ENCODE data around the gene DRAM1. TPM values are rescaled to one million over a fixed set of nuclear protein-coding genes. Genes with fewer than 3 reads are reported as not detected.

Gene DRAM1, protein sequence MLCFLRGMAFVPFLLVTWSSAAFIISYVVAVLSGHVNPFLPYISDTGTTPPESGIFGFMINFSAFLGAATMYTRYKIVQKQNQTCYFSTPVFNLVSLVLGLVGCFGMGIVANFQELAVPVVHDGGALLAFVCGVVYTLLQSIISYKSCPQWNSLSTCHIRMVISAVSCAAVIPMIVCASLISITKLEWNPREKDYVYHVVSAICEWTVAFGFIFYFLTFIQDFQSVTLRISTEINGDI
- 32.7 and 85.3 TPM in 2 replicates for total RNA-seq

DNA sequence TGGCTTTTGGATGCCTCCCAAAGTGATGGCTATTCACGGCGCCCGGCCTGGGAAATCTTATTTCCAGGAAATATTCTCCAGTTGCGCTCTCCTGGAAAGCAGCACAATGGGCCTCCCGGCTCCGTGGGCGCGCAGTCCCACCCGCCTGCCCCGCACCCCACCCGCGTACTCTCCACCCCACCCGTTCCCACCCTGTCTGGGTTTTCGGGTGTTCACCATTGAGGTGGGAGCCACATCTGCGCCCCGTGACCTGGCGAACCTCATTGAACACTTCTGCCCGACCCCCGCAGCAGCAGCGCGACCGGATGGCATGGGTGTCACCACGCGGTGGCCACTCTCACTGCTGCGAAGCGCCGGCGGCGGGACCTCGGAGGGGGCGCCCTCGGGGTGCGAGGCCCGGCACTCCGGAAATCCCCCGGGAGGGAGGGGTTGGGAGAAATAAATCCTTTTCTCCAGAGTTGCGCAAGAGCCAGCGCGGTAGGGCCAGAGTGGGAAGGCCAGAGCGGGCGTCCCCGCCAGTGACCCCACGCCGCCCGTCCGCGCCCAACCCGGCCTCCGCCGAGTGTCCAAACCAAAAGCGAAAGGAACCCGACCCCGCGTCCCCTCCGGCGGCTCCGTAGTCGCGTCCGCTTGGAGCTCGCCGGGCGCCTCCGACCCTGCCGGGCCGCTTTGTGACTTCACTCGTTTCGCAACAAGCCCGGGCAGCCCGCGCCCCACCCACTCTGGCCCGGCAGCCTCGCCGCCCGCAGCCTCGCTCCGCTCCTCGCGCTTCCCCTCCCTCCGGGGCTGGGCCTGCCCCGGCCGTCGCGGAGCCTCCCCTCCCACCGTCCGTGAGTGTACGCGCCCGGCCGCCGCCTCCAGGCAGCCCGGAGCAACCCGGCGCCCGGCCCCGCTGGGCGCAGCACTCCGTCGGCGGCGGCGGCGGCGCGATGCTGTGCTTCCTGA is at the start of gene DRAM1:
TSS of gene DRAM1 (plus strand) at position 720 of the 945 bp plus-strand sequence. CDS start at position 930, 210 bp downstream.

DNA sequence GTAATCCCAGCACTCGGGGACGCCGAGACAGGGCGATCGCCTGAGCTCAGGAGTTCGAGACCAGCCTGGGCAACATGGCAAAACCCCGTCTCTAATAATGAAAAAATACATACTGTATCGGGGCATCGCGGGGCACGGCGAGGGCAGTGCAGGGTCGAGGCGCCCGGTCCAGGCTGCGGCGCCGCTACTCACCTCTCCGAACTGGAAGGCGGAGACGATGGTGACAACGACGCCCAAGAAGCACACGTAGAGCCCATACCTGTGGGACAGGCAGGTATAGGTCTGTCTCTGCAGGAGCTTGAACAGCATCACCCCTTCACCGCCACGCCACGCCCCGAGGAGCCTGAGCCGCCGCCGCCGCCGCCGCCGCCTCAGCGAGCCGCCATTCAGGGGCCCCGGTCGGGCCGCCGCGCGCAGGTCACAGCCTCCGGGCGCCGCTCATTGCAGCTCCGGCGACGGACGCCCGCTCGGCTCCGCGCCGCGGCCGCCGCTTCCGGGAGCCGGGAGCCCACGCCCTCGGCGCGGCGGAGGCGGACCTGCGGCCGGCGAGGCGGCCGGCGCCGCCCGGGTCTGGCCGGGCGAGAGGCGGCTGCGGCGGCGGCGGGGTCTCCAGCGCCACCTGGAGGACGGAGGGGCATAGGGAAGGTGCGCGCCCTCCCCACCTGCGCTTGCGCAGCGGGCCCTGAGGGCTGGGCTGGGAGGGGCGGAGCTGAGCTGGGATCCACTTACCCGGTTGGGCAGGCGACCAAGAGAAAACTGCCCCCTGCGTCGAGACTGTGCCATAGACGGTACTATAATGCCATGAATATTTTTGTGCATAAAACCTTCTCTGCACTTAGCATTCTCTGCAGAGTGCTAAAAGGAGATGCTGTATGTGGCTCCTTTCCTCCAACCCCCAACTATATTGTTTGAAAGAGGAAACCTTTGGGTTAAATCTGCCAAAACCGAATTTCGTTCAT is 46.7 kb upstream of the DRAM1 start, which contains the start of gene GNPTAB:
TSS of gene GNPTAB (minus strand) at position 593 of the 959 bp plus-strand sequence. CDS start at position 309, 284 bp downstream.

Other genes starting within 250 kb of the DRAM1 start
- 52.8 and 59.0 TPM in 2 replicates for gene CHPT1, start 179.9 kb upstream of the DRAM1 start, total RNA-seq
- gene SYCP3, start 138.1 kb upstream of the DRAM1 start, total RNA-seq = 0.07 and 0.33 TPM in 2 replicates
- gene GNPTAB, start 46.6 kb upstream of the DRAM1 start, total RNA-seq = 46.3 and 65.9 TPM in 2 replicates
- gene WASHC3, start 184.4 kb downstream of the DRAM1 start, total RNA-seq = 63.5 and 90.7 TPM in 2 replicates
- gene NUP37, start 242.5 kb downstream of the DRAM1 start, total RNA-seq = 20.0 and 28.7 TPM in 2 replicates
- gene PARPBP, start 242.6 kb downstream of the DRAM1 start, total RNA-seq = 3.1 and 5.1 TPM in 2 replicates

Measured in smooth muscle cell of the pulmonary artery (primary cell).